ENCODE results near the gene SRGAP1.
"Not testable (repeated sequence)": the region's sequence is repeated elsewhere in the genome, so short reads cannot be mapped to it uniquely, and the experiment has no call there.

Gene SRGAP1

DNA sequence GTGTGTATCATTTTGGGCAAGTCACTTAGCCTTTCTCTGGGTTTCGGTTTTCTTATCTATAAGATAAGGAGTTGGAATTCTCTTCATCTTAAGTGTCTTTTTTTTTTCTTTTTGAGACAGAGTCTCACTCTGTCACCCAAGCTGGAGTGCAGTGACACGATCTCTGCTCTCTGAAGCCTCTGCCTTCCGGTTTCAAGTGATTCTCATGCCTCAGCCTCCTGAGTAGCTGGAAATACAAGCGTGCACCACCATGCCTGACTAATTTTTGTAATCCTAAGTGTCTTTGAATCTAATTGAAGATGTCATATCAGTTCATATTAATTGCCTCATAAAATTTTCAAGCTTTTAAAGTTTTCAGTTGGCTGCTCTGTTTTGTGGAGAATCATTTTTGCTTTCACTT is 4.0 kb downstream of the SRGAP1 start:
- Mint-ChIP-seq H3K27ac (no peak overlapping the region), H3K36me3 (no peaks in the 10 kb centered on the region), H3K4me3 (no peak overlapping the region), H3K27me3 (peaks cover 22% of the 10 kb centered on the region), H3K9me3 (ENCODE audit: low read depth) (no peaks in the 10 kb centered on the region), H3K4me1 (ENCODE audit: low read depth) (peaks cover 5% of the 10 kb centered on the region)

DNA sequence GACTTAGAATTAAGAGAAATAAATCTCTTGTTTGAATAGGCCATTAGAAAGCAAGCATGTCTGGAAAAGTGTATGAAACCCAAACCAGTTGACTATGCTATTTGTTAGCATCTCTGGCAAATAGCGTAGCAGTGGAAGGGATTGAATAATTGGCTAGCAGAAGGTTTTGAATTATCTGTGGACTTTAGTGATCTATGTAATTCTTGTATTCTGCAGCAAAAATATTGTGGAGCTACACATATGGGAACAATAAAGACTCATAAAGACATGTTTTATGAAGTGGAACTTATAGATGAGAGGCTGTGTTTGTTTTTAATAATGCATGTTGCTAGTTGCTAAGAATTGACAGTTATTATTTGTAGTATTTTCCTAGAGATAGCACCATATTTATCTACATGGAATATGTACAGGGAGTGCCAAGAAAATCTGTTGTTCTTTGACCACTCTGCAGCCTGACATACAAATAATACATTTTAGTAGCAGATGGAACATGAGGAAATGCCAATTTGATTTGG is 4.7 kb downstream of the SRGAP1 start:
- peaks cover 5% of the 10 kb centered on the region for H3K4me1 Mint-ChIP-seq (ENCODE audit: low read depth)

DNA sequence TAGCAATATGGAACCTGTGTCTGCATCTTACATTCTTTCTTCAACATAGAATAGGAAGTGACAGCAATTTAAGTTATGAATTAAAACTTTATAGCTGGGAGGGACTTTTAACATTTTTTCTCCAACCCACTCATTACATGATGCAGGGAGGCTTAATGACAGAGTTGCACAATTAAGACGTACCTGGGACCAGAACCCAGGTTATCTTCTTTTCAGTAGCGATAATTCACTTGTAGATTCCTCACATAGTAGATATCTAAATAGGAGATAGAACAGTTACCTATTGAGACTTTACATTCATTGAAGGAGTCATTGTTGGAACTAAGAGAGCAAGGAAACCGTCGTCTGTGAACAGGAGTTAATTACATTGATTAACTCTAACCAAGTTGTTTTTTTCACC is 5.1 kb downstream of the SRGAP1 start:
- Mint-ChIP-seq H3K27me3 (peaks cover 20% of the 10 kb centered on the region), H3K4me3 (no peak overlapping the region), H3K36me3 (no peaks in the 10 kb centered on the region), H3K27ac (no peak overlapping the region), H3K9me3 (ENCODE audit: low read depth) (no peaks in the 10 kb centered on the region), H3K4me1 (ENCODE audit: low read depth) (peaks cover 3% of the 10 kb centered on the region)

More for the DNA sequence above, 4.7 kb downstream of the SRGAP1 start:
- H3K27ac Mint-ChIP-seq: no peak overlapping the region
- H3K36me3 Mint-ChIP-seq: no peaks in the 10 kb centered on the region
- peaks cover 22% of the 10 kb centered on the region for H3K27me3 Mint-ChIP-seq
- no peaks in the 10 kb centered on the region for H3K9me3 Mint-ChIP-seq (ENCODE audit: low read depth)
- no peak overlapping the region for H3K4me3 Mint-ChIP-seq

DNA sequence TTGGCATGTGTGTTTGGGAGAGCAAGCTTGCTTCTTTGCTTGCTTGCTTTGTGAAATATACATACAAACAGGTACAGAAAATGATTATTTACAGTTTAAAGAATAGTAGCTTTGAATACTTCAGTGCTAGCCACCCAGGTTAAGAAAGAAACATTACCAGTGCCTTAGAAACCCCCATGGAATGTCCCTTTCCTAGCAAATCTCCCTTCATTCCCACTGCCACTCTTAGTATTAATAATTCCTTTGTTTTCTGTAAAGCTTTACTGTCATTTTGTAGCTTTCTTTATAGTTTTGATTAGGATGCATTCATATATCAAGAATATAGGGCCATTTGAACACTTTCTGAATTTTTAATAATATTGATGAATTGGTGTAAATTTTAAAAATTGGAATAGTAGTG is 9.5 kb downstream of the SRGAP1 start:
- Mint-ChIP-seq H3K27me3 (peaks cover 6% of the 10 kb centered on the region), H3K4me3 (no peak overlapping the region), H3K9me3 (ENCODE audit: low read depth) (no peaks in the 10 kb centered on the region), H3K36me3 (no peaks in the 10 kb centered on the region), H3K27ac (no peak overlapping the region), H3K4me1 (ENCODE audit: low read depth) (no peaks in the 10 kb centered on the region)

GRCh38 chr12:63855299-63855698 is 10.8 kb downstream of the SRGAP1 start:
- Mint-ChIP-seq H3K36me3 (no peaks in the 10 kb centered on the region), H3K4me3 (no peak overlapping the region), H3K27me3 (peaks cover 7% of the 10 kb centered on the region), H3K4me1 (ENCODE audit: low read depth) (no peaks in the 10 kb centered on the region), H3K27ac (no peak overlapping the region), H3K9me3 (ENCODE audit: low read depth) (no peaks in the 10 kb centered on the region)

GRCh38 chr12:63857771-63858670 is 13.5 kb downstream of the SRGAP1 start:
- peaks cover 3% of the 10 kb centered on the region for H3K27me3 Mint-ChIP-seq
- no peak overlapping the region for H3K4me3 Mint-ChIP-seq
- H3K36me3 Mint-ChIP-seq: no peaks in the 10 kb centered on the region
- H3K27ac Mint-ChIP-seq: no peak overlapping the region
- no peaks in the 10 kb centered on the region for H3K4me1 Mint-ChIP-seq (ENCODE audit: low read depth)
- H3K9me3 Mint-ChIP-seq (ENCODE audit: low read depth): no peaks in the 10 kb centered on the region

DNA sequence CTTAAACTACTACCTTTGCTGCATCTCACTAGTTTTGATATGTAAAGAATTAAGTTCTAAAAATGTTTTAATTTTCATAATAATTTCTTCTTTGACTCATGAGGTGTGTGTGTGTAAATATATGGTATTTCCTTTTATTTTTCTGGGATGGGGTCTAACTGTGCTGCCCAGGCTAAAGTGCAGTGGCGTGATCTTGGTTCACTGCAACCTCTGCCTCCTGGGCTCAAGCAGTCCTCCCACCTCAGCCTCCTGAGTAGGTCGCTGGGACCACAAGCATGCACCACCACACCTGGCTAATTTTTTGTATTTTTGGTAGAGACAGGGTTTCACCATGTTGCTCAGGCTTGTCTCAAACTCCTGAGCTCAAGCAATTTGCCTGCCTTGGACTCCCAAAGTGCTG is 15.4 kb downstream of the SRGAP1 start:
- not testable (repeated sequence) for H3K36me3 Mint-ChIP-seq; H3K4me3 Mint-ChIP-seq; H3K27ac Mint-ChIP-seq; H3K9me3 Mint-ChIP-seq (ENCODE audit: low read depth); H3K27me3 Mint-ChIP-seq; H3K4me1 Mint-ChIP-seq (ENCODE audit: low read depth)

GRCh38 chr12:63862187-63862968 is 17.9 kb downstream of the SRGAP1 start:
- no peak overlapping the region for H3K27ac Mint-ChIP-seq
- no peak overlapping the region for H3K4me3 Mint-ChIP-seq
- H3K9me3 Mint-ChIP-seq (ENCODE audit: low read depth): no peaks in the 10 kb centered on the region
- H3K36me3 Mint-ChIP-seq: no peaks in the 10 kb centered on the region
- H3K4me1 Mint-ChIP-seq (ENCODE audit: low read depth): no peaks in the 10 kb centered on the region
- H3K27me3 Mint-ChIP-seq: peaks cover 1% of the 10 kb centered on the region

DNA sequence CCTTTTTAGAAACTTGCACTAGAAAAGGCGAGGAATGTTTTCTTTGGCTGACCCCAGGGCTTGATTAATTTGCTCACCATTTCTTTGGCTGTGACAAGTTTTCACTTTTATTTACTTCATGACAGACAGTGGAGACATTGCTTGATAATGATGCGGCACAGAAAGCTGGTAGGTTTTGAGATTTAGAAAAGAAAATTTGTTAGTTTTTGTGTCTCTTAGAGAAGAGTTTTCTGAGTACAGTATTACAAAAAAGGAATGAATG is 18.4 kb downstream of the SRGAP1 start:
- Mint-ChIP-seq H3K27me3 (peaks cover 1% of the 10 kb centered on the region), H3K4me1 (ENCODE audit: low read depth) (no peaks in the 10 kb centered on the region), H3K27ac (no peak overlapping the region), H3K4me3 (no peak overlapping the region), H3K36me3 (no peaks in the 10 kb centered on the region), H3K9me3 (ENCODE audit: low read depth) (no peaks in the 10 kb centered on the region)

DNA sequence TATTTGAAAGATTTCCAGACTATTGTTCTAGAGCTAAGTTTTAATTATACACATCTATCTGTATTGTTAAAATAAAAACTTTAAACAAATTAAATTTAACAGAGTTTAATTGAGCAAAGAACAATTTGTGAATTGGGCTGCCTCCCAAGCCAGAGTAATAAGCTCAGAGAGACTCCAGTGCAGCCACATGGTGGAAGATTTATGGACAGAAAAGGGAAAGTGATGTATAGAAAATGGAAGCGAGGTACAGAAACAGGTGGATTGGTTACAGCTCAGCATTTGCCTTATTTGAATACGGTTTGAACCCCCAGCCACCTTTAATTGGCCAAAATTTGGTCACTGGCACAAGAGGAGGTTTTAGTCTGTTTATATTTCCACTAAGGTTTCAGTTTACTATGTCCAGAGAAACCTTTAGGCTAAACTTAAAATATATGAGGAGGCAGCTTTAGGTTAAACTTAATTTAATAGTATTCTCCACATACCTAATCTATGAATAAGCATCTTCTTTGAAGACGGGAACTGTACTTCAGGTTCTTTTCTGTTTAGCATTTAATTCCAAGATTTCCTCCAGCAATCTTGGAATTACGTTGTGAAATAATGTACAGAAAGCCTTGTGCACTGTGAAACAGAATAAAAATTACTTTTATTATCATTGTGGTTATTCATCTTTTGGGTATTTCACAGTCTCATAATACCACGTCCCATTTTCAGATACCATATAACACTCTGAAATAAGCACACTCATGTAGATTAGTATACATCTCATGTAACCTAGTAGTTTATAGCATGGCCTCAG is 19.4 kb downstream of the SRGAP1 start:
- no peak overlapping the region for H3K4me3 Mint-ChIP-seq
- H3K27ac Mint-ChIP-seq: no peak overlapping the region
- peaks cover 1% of the 10 kb centered on the region for H3K27me3 Mint-ChIP-seq
- no peaks in the 10 kb centered on the region for H3K9me3 Mint-ChIP-seq (ENCODE audit: low read depth)
- H3K36me3 Mint-ChIP-seq: no peaks in the 10 kb centered on the region
- no peaks in the 10 kb centered on the region for H3K4me1 Mint-ChIP-seq (ENCODE audit: low read depth)

GRCh38 chr12:63864454-63864706 is 19.9 kb downstream of the SRGAP1 start:
- Mint-ChIP-seq H3K27ac (no peak overlapping the region), H3K9me3 (ENCODE audit: low read depth) (no peaks in the 10 kb centered on the region), H3K27me3 (peaks cover under 1% of the 10 kb centered on the region), H3K36me3 (no peaks in the 10 kb centered on the region), H3K4me3 (no peak overlapping the region), H3K4me1 (ENCODE audit: low read depth) (no peaks in the 10 kb centered on the region)

DNA sequence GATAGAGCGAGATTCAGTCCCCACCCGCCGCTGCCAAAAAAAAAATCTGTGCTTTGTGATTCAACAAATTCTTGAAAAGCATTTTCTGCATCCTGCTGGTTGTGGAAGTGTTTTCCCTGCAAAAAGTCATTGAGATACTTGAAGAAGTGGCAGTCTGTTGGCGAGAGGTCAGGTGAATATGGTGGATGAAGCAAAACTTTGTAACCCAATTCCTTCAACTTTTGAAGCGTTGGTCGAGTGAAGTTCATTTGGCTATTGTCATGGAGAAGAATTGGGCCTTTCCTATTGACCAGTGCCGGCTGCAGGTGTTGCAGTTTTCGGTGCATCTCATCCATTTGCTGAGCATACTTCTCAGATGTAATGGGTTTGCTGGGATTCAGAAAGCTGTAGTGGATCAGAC is 20.9 kb downstream of the SRGAP1 start:
- peaks cover 2% of the 10 kb centered on the region for H3K27me3 Mint-ChIP-seq
- H3K36me3 Mint-ChIP-seq: no peaks in the 10 kb centered on the region
- no peak overlapping the region for H3K27ac Mint-ChIP-seq

DNA sequence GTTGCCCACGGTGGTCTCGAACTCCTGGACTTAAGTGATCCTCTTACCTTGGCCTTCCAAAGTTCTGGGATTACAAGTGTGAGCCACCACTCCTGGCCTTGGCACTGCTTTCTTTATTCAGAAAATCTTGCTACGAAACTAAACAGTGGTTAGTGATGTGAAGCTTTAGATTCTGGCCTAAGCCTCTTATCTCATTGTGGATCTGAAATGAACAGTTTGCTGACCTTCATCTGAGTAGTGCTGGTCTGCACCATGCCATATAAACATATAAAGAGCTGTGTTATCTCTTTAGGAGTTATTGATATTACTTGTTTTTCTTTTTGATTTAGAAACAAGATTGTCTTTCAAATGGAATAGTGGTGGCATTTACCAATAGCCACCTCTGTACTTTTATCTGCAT is 22.6 kb downstream of the SRGAP1 start:
- peaks cover 9% of the 10 kb centered on the region for H3K27me3 Mint-ChIP-seq
- H3K27ac Mint-ChIP-seq: no peak overlapping the region
- no peaks in the 10 kb centered on the region for H3K9me3 Mint-ChIP-seq (ENCODE audit: low read depth)
- H3K4me3 Mint-ChIP-seq: no peak overlapping the region
- no peaks in the 10 kb centered on the region for H3K36me3 Mint-ChIP-seq
- no peaks in the 10 kb centered on the region for H3K4me1 Mint-ChIP-seq (ENCODE audit: low read depth)

More for the DNA sequence above, 20.9 kb downstream of the SRGAP1 start:
- no peaks in the 10 kb centered on the region for H3K4me1 Mint-ChIP-seq (ENCODE audit: low read depth)
- no peak overlapping the region for H3K4me3 Mint-ChIP-seq
- H3K9me3 Mint-ChIP-seq (ENCODE audit: low read depth): no peaks in the 10 kb centered on the region

GRCh38 chr12:63869656-63870055 is 25.2 kb downstream of the SRGAP1 start:
- no peaks in the 10 kb centered on the region for H3K36me3 Mint-ChIP-seq
- peaks cover 12% of the 10 kb centered on the region for H3K27me3 Mint-ChIP-seq
- H3K4me3 Mint-ChIP-seq: no peak overlapping the region
- H3K4me1 Mint-ChIP-seq (ENCODE audit: low read depth): no peaks in the 10 kb centered on the region
- no peaks in the 10 kb centered on the region for H3K9me3 Mint-ChIP-seq (ENCODE audit: low read depth)
- H3K27ac Mint-ChIP-seq: no peak overlapping the region

DNA sequence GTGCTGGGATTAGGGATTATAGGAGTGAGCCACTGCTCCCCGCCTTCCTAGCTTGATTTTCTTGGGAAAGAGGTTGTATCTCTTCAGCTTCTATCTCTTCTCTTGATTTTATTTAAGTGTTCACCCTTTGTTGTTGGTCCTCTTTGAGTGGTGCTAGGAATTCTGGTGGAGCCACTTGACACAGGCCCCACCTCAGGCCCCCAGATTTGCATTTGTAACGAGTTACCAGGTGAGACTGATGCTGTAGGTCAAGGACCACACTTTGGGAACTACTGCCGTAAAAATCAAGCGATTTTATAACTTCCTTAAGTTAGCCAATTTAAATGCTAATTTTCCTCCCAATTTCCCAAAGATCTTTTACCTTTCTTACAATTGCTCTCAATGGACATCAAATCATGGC is 26.3 kb downstream of the SRGAP1 start:
- no peaks in the 10 kb centered on the region for H3K9me3 Mint-ChIP-seq (ENCODE audit: low read depth)
- H3K4me3 Mint-ChIP-seq: no peak overlapping the region
- H3K4me1 Mint-ChIP-seq (ENCODE audit: low read depth): no peaks in the 10 kb centered on the region
- H3K27me3 Mint-ChIP-seq: peaks cover 12% of the 10 kb centered on the region
- H3K36me3 Mint-ChIP-seq: no peaks in the 10 kb centered on the region
- no peak overlapping the region for H3K27ac Mint-ChIP-seq

Data from activated naive CD8-positive, alpha-beta T cell (primary cell).